Heart right ventricle (tissue), 16 donors: Measurements from ENCODE around the gene ARID5A. TPM values are rescaled to one million over a fixed set of nuclear protein-coding genes. Genes with fewer than 3 reads are reported as not detected.

Experiments
- ATAC-seq, 8 donors: fragments of 200-7000 bp; cut with Tn5 transposase; one replicate each; pipeline ENCODE4 v1.9.1; 2020; ENCODE audit warnings: mild to moderate bottlenecking in 8 of 8, moderate library complexity in 8 of 8, moderate number of reproducible peaks in 1 of 8
- DNase-seq, 2 donors: peaks; one replicate each; pipeline ENCODE4 v3.0.0-alpha.2; 2020
- H3K27ac ChIP-seq, 10 donors: fragments of 200-600 bp; sonication (generic) in 2 of 10; one replicate each; pipeline versions ENCODE4 v1.5.0 to v1.8.0; 2020 to 2022; ENCODE audit warnings: mild to moderate bottlenecking in 3 of 10
- H3K27me3 ChIP-seq, 7 donors: fragments of 200-600 bp; one replicate each; pipeline ENCODE4 v1.8.0; 2021 to 2022; ENCODE audit warnings: mild to moderate bottlenecking in 2 of 7
- H3K36me3 ChIP-seq, 9 donors: fragments of 200-600 bp; sonication (generic) in 1 of 9; one replicate each; pipeline versions ENCODE4 v1.5.0 to v1.8.0; 2020 to 2022; ENCODE audit warnings: mild to moderate bottlenecking in 2 of 9
- H3K4me1 ChIP-seq, 9 donors: fragments of 200-600 bp; sonication (generic) in 1 of 9; one replicate each; pipeline versions ENCODE4 v1.5.0 to v1.8.0; 2020 to 2022; ENCODE audit warnings: mild to moderate bottlenecking in 4 of 9
- H3K4me3 ChIP-seq, 10 donors: fragments of 200-600 bp; sonication (generic) in 2 of 10; one replicate each; pipeline versions ENCODE4 v1.5.0 to v1.8.0; 2020 to 2022; ENCODE audit warnings: mild to moderate bottlenecking in 7 of 10, moderate library complexity in 2 of 10
- H3K9me3 ChIP-seq, 11 donors: fragments of 200-600 bp in 10 of 11; sonication (generic) in 2 of 11; one replicate each; pipeline versions ENCODE4 v1.5.0 to v1.8.0; 2013 to 2022; ENCODE audit warnings: mild to moderate bottlenecking in 2 of 11, control low read depth in 1 of 11, moderate library complexity in 1 of 11
- CTCF ChIP-seq, 9 donors: fragments of 200-600 bp; sonication (generic) in 2 of 9; IDR thresholded peaks; one replicate each; pipeline versions ENCODE4 v1.5.0 to v1.8.0; 2021 to 2022; ENCODE audit warnings: antibody characterized with exemption in 9 of 9, mild to moderate bottlenecking in 5 of 9, moderate library complexity in 1 of 9
- WGBS, 2 donors: extraction: QIAGEN DNeasy Blood & Tissue Kit; methylation state at CpG; one replicate each; pipeline ENCODE4 v1.1.7; 2013; ENCODE audit warnings: inconsistent platforms in 1 of 2; 5-methylcytosine and 5-hydroxymethylcytosine counted together
- intact Hi-C, 10 donors: fragments of 100-400 bp; cut with DNase I; formaldehyde crosslinking; loops; one replicate each; pipeline versions ENCODE4 v1.11.1 to v1.14.2; 2022
- polyA plus RNA-seq, 2 donors: library from polyadenylated mRNA; stranded (reverse); fragments of 200-250 nt; gene quantifications; one replicate each; pipeline ENCODE4 v1.2.3, GENCODE V29; 2013
- total RNA-seq, 10 donors: library from RNA; stranded (reverse); fragmentation: NEBNext Ultra II Directional in 3 of 10; extraction: Animal tissue kit (Norgen Biotek cat#: 25700) in 3 of 10; gene quantifications; one replicate each; pipeline versions ENCODE4 v1.2.1 to v1.2.4, GENCODE V29; 2021 to 2023
- donor health status: Arrhythmogenic right ventricular cardiomyopathy.
- donor health status: ischemic (EF 13 %, LVEDD 7.1; RV severe dilation, severe dysfunction).
- donor health status: healthy with polysubstance abuse.
- donor health status: DM: no; HTN: yes; CAD: no.
- donor health status: DM: no; HTN: no; CAD: no.
- donor health status: ischemic (EF 25% LVEDD 6.9; RV normal size, moderate dysfunction).
- donor health status: ischemic (EF 25% LVEDD 5.7; RV mildly dilated, moderate dysfunction).
- donor health status: healthy.
- donor health status: DM: yes; HTN: yes; CAD: no.
- donor health status: Ischemic cardiomyopathy.
- donor health status: ischemic (EF 35%, LVEDD 5.7; RV mildly dilated, moderate dysfunction).
- donor health status: nonischemic (EF 11% LVEDD 7.7; RV severe dilation, severe dysfunction).
- donor health status: DM: yes; HTN: yes; CAD: no.
- donor health status: PGD.
- donor health status: ischemic (EF 29% LVEDD 5.4; RV normal size, mild dysfunction).
- donor health status: nonischemic (EF 23%, LVEDD 6.1; RV moderate dilation, normal function).

The ARID5A gene
- total and polyA plus RNA-seq, 12 donors = 12.0 to 121 (median 41.1) TPM

GRCh38 chr2:96528700-96529375, 7.7 kb upstream of the ARID5A start:
- intact Hi-C loops = no loop called here
- 72 to 79% methylated on average over 8 of the region's 8 CpGs for WGBS, 2 donors
- H3K4me3 ChIP-seq = peak overlapping the region in 2 of 10 donors; percentile 57 to 59
- no peaks in the 10 kb centered on the region for H3K36me3 ChIP-seq
- ATAC-seq (peak in 4 of 8 donors; percentile 0 to 5 (median 2)), DNase-seq (peak in 1 of 2 donors; percentile 48)
- no peaks in the 10 kb centered on the region for H3K9me3 ChIP-seq
- TF ChIP-seq CTCF (IDR thresholded peaks at IDR 0.05) = peak in 2 of 9 donors; percentile 19
- peaks cover 36 to 84% (median 66%) of the 10 kb centered on the region in 9 donors for H3K4me1 ChIP-seq
- H3K27me3 ChIP-seq = no peaks in the 10 kb centered on the region
- H3K27ac ChIP-seq = peak overlapping the region; percentile 46 to 100 (median 94)

GRCh38 chr2:96529376-96530143, 7.0 kb upstream of the ARID5A start:
- no peak overlapping the region for H3K4me3 ChIP-seq
- TF ChIP-seq CTCF (IDR thresholded peaks at IDR 0.05) = no peak
- 90 to 92% methylated on average over 9 of the region's 9 CpGs for WGBS, 2 donors
- DNase-seq (no peak), ATAC-seq (no peak)
- H3K36me3 ChIP-seq = no peaks in the 10 kb centered on the region
- H3K9me3 ChIP-seq = no peaks in the 10 kb centered on the region
- intact Hi-C loops = loop anchor here in 3 of 10 donors (10.0 kb wide), 2 partner anchors 105 to 335 kb away; partner anchors contain the start of gene KANSL3 (in 2 of the 3)
- H3K27ac ChIP-seq = peak overlapping the region in 9 of 10 donors; percentile 74 to 100 (median 95)
- no peaks in the 10 kb centered on the region for H3K27me3 ChIP-seq
- H3K4me1 ChIP-seq = peaks cover 39 to 84% (median 73%) of the 10 kb centered on the region in 9 donors

GRCh38 chr2:96530144-96530430, 6.5 kb upstream of the ARID5A start:
- intact Hi-C loops = loop anchor here in 3 of 10 donors (10.0 kb wide), 2 partner anchors 105 to 335 kb away; partner anchors contain the start of gene KANSL3 (in 2 of the 3)
- no peaks in the 10 kb centered on the region for H3K9me3 ChIP-seq
- peak overlapping the region in 8 of 10 donors; percentile 74 to 100 (median 97) for H3K27ac ChIP-seq
- peaks cover 39 to 86% (median 78%) of the 10 kb centered on the region in 9 donors for H3K4me1 ChIP-seq
- no peak overlapping the region for H3K4me3 ChIP-seq
- H3K36me3 ChIP-seq = no peaks in the 10 kb centered on the region
- no peak for TF ChIP-seq CTCF (IDR thresholded peaks at IDR 0.05)
- ATAC-seq = no peak
- 86 to 91% methylated on average over 6 of the region's 6 CpGs for WGBS, 2 donors
- H3K27me3 ChIP-seq = no peaks in the 10 kb centered on the region
- no peak for DNase-seq

GRCh38 chr2:96530474-96531357, 5.8 kb upstream of the ARID5A start:
- Histone ChIP-seq H3K9me3 (no peaks in the 10 kb centered on the region), H3K36me3 (no peaks in the 10 kb centered on the region), H3K27me3 (no peaks in the 10 kb centered on the region), H3K4me1 (peaks cover 39 to 92% (median 85%) of the 10 kb centered on the region in 9 donors), H3K27ac (peak overlapping the region in 7 of 10 donors; percentile 79 to 100 (median 99)), H3K4me3 (no peak overlapping the region)
- intact Hi-C loops = loop anchor here in 3 of 10 donors (10.0 kb wide), 2 partner anchors 104 to 336 kb away; partner anchors contain the start of gene KANSL3 (in 2 of the 3)
- DNase-seq (no peak), ATAC-seq (no peak)
- TF ChIP-seq CTCF (IDR thresholded peaks at IDR 0.05) = no peak
- WGBS, 2 donors = 83 to 86% methylated on average over 16 of the region's 16 CpGs
